ACC112 (cell line): ENCODE measurements around the gene NAGK.

Experiments
- H2AFZ ChIP-seq: fragments of 200-600 bp; sonication (generic); one replicate; pipeline ENCODE4 v1.6.0; 2017; ENCODE audit warnings: antibody characterized with exemption, low read length; ENCODE audit not compliant: unreplicated experiment
- H3K27ac ChIP-seq: fragments of 200-600 bp; sonication (generic); 2 replicates; pipeline ENCODE4 v1.5.1; 2014; ENCODE audit warnings: low read depth, mild to moderate bottlenecking, antibody characterized with exemption, low read length, moderate library complexity
- H3K27me3 ChIP-seq: fragments of 200-600 bp; sonication (generic); 2 replicates; pipeline ENCODE4 v1.6.1; 2014; ENCODE audit warnings: mild to moderate bottlenecking, antibody characterized with exemption, low read length, moderate library complexity, mixed read lengths; ENCODE audit not compliant: insufficient read depth
- H3K36me3 ChIP-seq: fragments of 200-600 bp; sonication (generic); 2 replicates; pipeline ENCODE4 v1.6.1; 2016; ENCODE audit warnings: mild to moderate bottlenecking, antibody characterized with exemption, low read length, moderate library complexity, mixed read lengths; ENCODE audit not compliant: insufficient read depth
- H3K4me1 ChIP-seq: fragments of 200-600 bp; sonication (generic); one replicate; pipeline ENCODE4 v1.6.1; 2016; ENCODE audit warnings: low read length, mixed read lengths; ENCODE audit not compliant: insufficient read depth, unreplicated experiment, control insufficient read depth
- H3K4me3 ChIP-seq: fragments of 200-600 bp; sonication (generic); 2 replicates; pipeline ENCODE4 v1.5.1; 2014; ENCODE audit warnings: mild to moderate bottlenecking, low read depth, low read length
- H3K79me2 ChIP-seq: fragments of 200-600 bp; sonication (generic); one replicate; pipeline ENCODE4 v1.6.0; 2016; ENCODE audit warnings: low read length; ENCODE audit not compliant: control insufficient read depth, unreplicated experiment, insufficient read depth

Gene NAGK

DNA sequence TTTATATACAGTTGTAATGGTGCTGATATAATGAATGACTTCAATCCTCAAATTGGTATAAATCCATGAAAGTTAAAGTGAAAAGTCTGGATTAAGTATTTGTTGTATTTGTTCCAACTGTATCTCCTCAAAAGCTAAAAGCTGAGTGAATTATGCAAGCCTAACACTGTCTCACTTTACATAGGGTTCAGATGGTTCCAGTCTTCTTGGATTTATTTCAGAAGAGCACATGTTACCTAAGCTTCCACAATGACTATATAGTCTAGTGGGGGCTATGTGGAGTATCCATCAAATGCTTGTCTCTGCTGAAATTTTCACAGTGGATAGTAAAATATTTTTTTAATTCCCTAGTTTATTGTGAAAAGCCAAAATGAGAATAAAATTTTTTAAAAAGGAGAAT lies 48.6 kb downstream of the NAGK start:
- Histone ChIP-seq H2AFZ (no peak overlapping the region), H3K4me3 (no peak overlapping the region), H3K27me3 (no peaks in the 10 kb centered on the region), H3K36me3 (peaks cover 26% of the 10 kb centered on the region), H3K79me2 (peaks cover 4% of the 10 kb centered on the region), H3K4me1 (no peaks in the 10 kb centered on the region), H3K27ac (no peak overlapping the region)

DNA sequence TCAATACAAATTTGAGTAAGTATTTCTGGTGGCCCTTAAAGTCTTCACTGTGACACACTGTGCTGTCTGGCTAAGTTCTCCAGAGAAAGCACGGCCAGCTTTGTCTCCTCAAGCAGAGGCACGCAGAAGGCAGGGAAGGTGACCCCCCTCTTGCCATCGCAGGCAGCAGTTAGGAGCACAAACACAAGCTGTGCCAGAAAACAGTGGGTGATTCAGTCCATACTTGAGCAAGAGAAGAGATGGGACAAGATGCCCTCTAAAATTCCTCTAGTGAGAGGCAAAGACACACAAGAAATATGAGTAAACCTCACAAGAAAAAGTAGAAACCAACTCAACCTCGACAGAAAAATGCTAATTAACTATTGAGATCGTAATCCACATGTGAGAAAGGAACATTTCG lies 51.7 kb downstream of the NAGK start:
- no peak overlapping the region for H3K4me3 ChIP-seq
- no peak overlapping the region for H3K27ac ChIP-seq
- peaks cover 17% of the 10 kb centered on the region; the same call in 1 of the 2 replicates for H3K36me3 ChIP-seq
- H3K4me1 ChIP-seq, result peaks cover 12% of the 10 kb centered on the region
- H2AFZ ChIP-seq, result no peak overlapping the region
- no peaks in the 10 kb centered on the region for H3K27me3 ChIP-seq
- peaks cover 4% of the 10 kb centered on the region for H3K79me2 ChIP-seq

DNA sequence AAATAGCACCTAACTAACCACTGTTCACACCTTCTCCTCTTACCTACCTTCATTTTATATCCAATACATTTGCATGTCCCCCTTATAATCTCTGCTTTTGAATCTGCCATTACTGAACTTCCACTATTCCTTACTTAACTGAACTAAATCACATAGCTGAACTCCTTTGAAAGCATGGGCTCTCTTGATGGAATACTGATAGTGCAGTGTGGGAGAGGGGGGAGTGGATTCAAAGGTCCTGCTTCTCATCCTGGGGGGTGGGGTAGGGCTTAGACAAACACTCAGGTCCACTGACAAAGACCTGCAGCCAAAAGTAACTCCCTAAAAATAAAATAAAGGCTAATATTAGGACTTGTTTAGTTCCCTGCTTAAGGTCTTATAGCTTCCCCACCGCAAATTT lies 53.0 kb downstream of the NAGK start:
- Histone ChIP-seq H3K27me3 (no peaks in the 10 kb centered on the region), H3K4me1 (peaks cover 12% of the 10 kb centered on the region), H3K36me3 (peaks cover 17% of the 10 kb centered on the region; the same call in 1 of the 2 replicates), H3K27ac (no peak overlapping the region), H3K4me3 (no peak overlapping the region), H2AFZ (no peak overlapping the region), H3K79me2 (peaks cover 11% of the 10 kb centered on the region)

DNA sequence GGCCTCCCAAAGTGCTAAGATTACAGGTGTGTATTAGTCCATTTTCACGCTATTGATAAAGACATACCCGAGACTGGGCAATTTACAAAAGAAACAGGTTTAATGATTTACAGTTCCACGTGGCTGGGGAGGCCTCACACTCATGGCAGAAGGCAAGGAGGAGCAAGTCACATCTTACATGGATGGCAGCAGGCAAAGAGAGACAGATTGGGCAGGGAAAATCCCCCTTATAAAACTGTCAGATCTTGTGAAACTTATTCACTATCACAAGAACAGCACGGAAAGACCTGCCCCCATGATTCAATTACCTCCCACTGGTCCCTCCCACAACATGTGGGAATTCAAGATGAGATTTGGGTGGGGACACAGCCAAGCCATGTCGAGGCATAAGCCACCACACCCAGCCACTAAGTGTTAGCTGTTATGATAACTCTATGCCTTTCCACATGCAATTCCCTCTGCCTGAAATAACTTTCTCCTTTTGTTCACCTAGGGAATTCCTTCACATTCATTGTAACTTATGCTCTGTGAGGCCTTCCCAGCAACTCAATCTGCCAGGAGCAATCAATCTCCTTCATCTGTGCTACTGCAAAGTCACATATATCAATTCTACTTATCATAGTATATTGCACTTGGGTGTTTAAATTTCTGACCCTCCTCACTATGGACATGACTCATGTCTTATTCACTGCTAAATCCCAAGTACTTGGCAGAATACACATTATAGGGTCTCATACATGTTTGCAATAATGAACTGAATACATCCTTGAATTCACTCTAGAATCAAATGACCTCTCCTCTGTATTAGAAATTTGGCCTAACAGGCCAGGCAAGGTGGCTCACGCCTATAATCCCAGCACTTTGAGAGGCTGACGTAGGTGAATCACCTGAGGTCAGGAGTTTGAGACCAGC lies 54.2 kb downstream of the NAGK start:
- peaks cover 12% of the 10 kb centered on the region for H3K4me1 ChIP-seq
- H3K36me3 ChIP-seq, result peaks cover 11% of the 10 kb centered on the region; the same call in 1 of the 2 replicates
- no peak overlapping the region for H2AFZ ChIP-seq
- H3K27me3 ChIP-seq, result no peaks in the 10 kb centered on the region
- no peak overlapping the region for H3K27ac ChIP-seq
- H3K4me3 ChIP-seq, result peak overlapping the region; percentile 6; the same call in 1 of the 2 replicates
- peaks cover 21% of the 10 kb centered on the region for H3K79me2 ChIP-seq

DNA sequence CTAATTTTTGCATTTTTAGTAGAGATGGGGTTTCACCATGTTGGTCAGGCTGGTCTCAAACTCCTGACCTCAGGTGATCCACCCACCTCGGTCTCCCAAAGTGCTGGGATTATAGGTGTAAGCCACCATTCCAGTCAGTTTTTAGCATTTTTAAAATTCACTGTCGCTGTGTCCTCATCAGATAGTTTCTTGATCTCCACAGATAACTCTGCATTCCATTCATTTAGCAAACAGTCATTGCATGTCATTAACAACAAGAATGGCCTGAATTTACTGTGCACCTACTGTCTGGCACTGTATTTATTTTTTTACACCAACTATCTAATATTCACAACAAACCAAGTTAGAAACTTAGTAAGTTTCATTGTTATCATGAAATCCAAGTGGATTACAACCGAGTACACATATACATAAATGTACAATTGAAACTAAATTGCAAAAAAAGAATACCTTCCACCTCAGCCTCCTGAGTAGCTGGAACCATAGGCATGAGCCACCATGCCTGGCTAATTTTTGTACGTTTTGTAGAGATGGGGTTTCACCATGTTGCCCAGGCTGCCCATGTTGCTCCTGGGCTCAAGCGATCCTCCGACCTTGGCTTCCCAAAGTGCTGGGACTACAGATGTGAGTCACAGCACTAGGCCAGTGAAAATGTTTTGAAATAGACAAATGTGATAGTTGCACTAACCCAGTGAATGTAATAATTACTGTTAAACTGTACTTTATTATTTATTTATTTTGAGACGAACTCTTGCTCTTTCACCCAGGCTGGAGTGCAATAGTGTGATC lies 57.3 kb downstream of the NAGK start:
- no peak overlapping the region for H3K4me3 ChIP-seq
- H3K79me2 ChIP-seq, result peaks cover 47% of the 10 kb centered on the region
- H3K27me3 ChIP-seq, result no peaks in the 10 kb centered on the region
- H3K36me3 ChIP-seq, result no peaks in the 10 kb centered on the region; the same call in 1 of the 2 replicates
- no peak overlapping the region for H2AFZ ChIP-seq
- no peak overlapping the region for H3K27ac ChIP-seq
- H3K4me1 ChIP-seq, result peaks cover 19% of the 10 kb centered on the region

DNA sequence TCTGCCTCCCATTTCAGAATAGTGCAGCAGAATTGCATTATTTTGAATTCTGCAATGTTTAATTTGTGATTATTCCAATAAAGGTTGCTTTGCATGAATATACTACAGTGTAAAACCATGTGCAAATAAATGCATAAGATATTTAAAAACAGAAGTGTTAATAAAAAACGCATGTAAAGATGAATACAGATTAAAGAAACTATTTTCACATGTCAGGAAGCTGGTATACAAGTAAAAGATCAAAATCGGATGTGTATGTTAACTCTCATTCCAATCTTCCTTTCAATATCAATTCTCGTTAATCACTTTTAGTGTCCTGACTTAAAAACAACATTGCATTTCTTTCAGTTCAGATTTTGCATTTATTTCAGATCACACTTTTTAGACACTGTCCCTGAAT lies 58.5 kb downstream of the NAGK start:
- peaks cover 56% of the 10 kb centered on the region for H3K79me2 ChIP-seq

More for the DNA sequence above, 58.5 kb downstream of the NAGK start:
- Histone ChIP-seq H3K4me3 (no peak overlapping the region), H3K27ac (no peak overlapping the region), H3K4me1 (peaks cover 23% of the 10 kb centered on the region), H3K27me3 (no peaks in the 10 kb centered on the region), H3K36me3 (no peaks in the 10 kb centered on the region; the same call in 1 of the 2 replicates), H2AFZ (no peak overlapping the region)
